Measurements from ENCODE around the gene PLCH1. TPM values are rescaled to one million over a fixed set of nuclear protein-coding genes. Genes with fewer than 3 reads are reported as not detected.

PLCH1 gene
- total and polyA plus RNA-seq, 2 experiments from 2014 or later, result 2.6 to 5.8 TPM

GRCh38 chr3:155416500-155417118 is 328.3 kb downstream of the PLCH1 start:
- Histone ChIP-seq H3K27me3 (no peaks in the 10 kb centered on the region), H2AFZ (no peak overlapping the region), H3K9me2 (replicated peaks; ENCODE audit: insufficient read depth) (no peaks in the 10 kb centered on the region), H4K20me1 (ENCODE audit: insufficient read depth, poor library complexity, severe bottlenecking) (no peaks in the 10 kb centered on the region), H3K36me3 (replicated peaks; ENCODE audit: insufficient read depth, low read depth) (no peaks in the 10 kb centered on the region), H3K4me2 (no peak overlapping the region), H3K4me1 (ENCODE audit: insufficient read depth) (peaks cover 7% of the 10 kb centered on the region), H3K4me3 (no peak overlapping the region), H3K79me2 (no peaks in the 10 kb centered on the region), H3K27ac (no peak overlapping the region), H3K9me3 (ENCODE audit: low read depth) (no peaks in the 10 kb centered on the region)
- 95% methylated on average over 8 of the region's 8 CpGs for WGBS (ENCODE audit: low lambda C conversion rate, missing lambda C conversion rate)
- no peak for TF ChIP-seq EZH2phosphoT487 (IDR thresholded peaks at IDR 0.05; ENCODE audit: low read depth, severe bottlenecking, unreplicated experiment)
- no peak for TF ChIP-seq EZH2 (IDR thresholded peaks at IDR 0.05; ENCODE audit: borderline replicate concordance)
- TF ChIP-seq CTCF (IDR thresholded peaks at IDR 0.05; ENCODE audit: poor library complexity), result no peak
- no peak for DNase-seq (ENCODE audit: low spot score)

GRCh38 chr3:155412904-155413303 is 332.0 kb downstream of the PLCH1 start:
- no peaks in the 10 kb centered on the region for H4K20me1 ChIP-seq (ENCODE audit: insufficient read depth, poor library complexity, severe bottlenecking)
- WGBS (ENCODE audit: low lambda C conversion rate, missing lambda C conversion rate), result 19% methylated on average over 3 of the region's 3 CpGs
- H3K4me1 ChIP-seq (ENCODE audit: insufficient read depth), result peaks cover 7% of the 10 kb centered on the region
- no peak overlapping the region for H3K4me3 ChIP-seq
- no peak overlapping the region for H3K27ac ChIP-seq
- H3K9me3 ChIP-seq (ENCODE audit: low read depth), result no peaks in the 10 kb centered on the region
- H3K27me3 ChIP-seq, result no peaks in the 10 kb centered on the region
- H3K4me2 ChIP-seq, result no peak overlapping the region
- H3K79me2 ChIP-seq, result no peaks in the 10 kb centered on the region
- H2AFZ ChIP-seq, result no peak overlapping the region
- DNase-seq (ENCODE audit: low spot score), result peak; percentile 28
- H3K9me2 ChIP-seq (replicated peaks; ENCODE audit: insufficient read depth), result no peaks in the 10 kb centered on the region
- TF ChIP-seq CTCF (IDR thresholded peaks at IDR 0.05; ENCODE audit: poor library complexity) (no peak), EZH2 (IDR thresholded peaks at IDR 0.05; ENCODE audit: borderline replicate concordance) (no peak), EZH2phosphoT487 (IDR thresholded peaks at IDR 0.05; ENCODE audit: low read depth, severe bottlenecking, unreplicated experiment) (no peak)
- H3K36me3 ChIP-seq (replicated peaks; ENCODE audit: insufficient read depth, low read depth), result no peaks in the 10 kb centered on the region

GRCh38 chr3:155411500-155412223 is 333.2 kb downstream of the PLCH1 start:
- Histone ChIP-seq H3K9me2 (replicated peaks; ENCODE audit: insufficient read depth) (no peaks in the 10 kb centered on the region), H4K20me1 (ENCODE audit: insufficient read depth, poor library complexity, severe bottlenecking) (no peaks in the 10 kb centered on the region), H2AFZ (no peak overlapping the region), H3K9me3 (ENCODE audit: low read depth) (no peaks in the 10 kb centered on the region), H3K27me3 (no peaks in the 10 kb centered on the region), H3K4me1 (ENCODE audit: insufficient read depth) (peaks cover 7% of the 10 kb centered on the region), H3K27ac (no peak overlapping the region), H3K4me2 (no peak overlapping the region), H3K79me2 (no peaks in the 10 kb centered on the region), H3K4me3 (no peak overlapping the region), H3K36me3 (replicated peaks; ENCODE audit: insufficient read depth, low read depth) (no peaks in the 10 kb centered on the region)
- WGBS (ENCODE audit: low lambda C conversion rate, missing lambda C conversion rate), result 87% methylated on average over 5 of the region's 5 CpGs
- no peak for DNase-seq (ENCODE audit: low spot score)
- TF ChIP-seq CTCF (IDR thresholded peaks at IDR 0.05; ENCODE audit: poor library complexity) (no peak), EZH2phosphoT487 (IDR thresholded peaks at IDR 0.05; ENCODE audit: low read depth, severe bottlenecking, unreplicated experiment) (no peak), EZH2 (IDR thresholded peaks at IDR 0.05; ENCODE audit: borderline replicate concordance) (no peak)

Measured in hepatocyte (in vitro differentiated cells).